ENCODE measurements around the gene P3H4.

DNA sequence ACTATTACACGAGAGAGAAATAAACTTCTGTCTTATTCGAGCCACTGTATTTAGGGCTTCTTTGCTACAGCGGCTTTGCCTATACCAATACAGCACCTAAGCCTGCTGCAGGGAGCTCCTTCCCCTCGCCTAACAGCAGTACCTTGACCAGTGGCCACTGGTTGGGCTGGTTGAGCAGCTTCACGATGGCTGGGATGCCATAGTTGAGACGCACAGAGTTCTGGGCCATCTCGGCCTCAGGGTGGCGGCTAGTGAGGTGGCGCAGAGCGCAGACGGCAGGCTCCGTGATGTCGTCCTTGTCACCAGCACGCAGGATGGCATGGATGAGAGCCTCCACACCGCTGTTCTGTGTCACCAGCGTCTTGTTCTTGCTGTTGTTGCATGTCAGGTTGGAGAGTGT, 48.9 kb downstream of the P3H4 start:
- TF ChIP-seq, protein P1, sequence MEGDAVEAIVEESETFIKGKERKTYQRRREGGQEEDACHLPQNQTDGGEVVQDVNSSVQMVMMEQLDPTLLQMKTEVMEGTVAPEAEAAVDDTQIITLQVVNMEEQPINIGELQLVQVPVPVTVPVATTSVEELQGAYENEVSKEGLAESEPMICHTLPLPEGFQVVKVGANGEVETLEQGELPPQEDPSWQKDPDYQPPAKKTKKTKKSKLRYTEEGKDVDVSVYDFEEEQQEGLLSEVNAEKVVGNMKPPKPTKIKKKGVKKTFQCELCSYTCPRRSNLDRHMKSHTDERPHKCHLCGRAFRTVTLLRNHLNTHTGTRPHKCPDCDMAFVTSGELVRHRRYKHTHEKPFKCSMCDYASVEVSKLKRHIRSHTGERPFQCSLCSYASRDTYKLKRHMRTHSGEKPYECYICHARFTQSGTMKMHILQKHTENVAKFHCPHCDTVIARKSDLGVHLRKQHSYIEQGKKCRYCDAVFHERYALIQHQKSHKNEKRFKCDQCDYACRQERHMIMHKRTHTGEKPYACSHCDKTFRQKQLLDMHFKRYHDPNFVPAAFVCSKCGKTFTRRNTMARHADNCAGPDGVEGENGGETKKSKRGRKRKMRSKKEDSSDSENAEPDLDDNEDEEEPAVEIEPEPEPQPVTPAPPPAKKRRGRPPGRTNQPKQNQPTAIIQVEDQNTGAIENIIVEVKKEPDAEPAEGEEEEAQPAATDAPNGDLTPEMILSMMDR (IDR thresholded peaks at IDR 0.05; ENCODE audit: extremely low read depth in 1 of 2, insufficient read depth in 1 of 2, low read depth in 1 of 2, low read length in 2 of 2), result no peak
- TF ChIP-seq, protein P2, sequence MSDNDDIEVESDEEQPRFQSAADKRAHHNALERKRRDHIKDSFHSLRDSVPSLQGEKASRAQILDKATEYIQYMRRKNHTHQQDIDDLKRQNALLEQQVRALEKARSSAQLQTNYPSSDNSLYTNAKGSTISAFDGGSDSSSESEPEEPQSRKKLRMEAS (IDR thresholded peaks at IDR 0.05; ENCODE audit: insufficient read depth, insufficient read length), result no peak
- TF ChIP-seq FOS (IDR thresholded peaks at IDR 0.05; ENCODE audit: borderline replicate concordance, insufficient read depth, low read length) (no peak), POLR2A (IDR thresholded peaks at IDR 0.05; ENCODE audit: low read depth, low read length) (no peak), JUN (IDR thresholded peaks at IDR 0.05; ENCODE audit: borderline replicate concordance, insufficient read depth, insufficient read length, low read depth) (no peak), POLR2AphosphoS5 (IDR thresholded peaks at IDR 0.05; ENCODE audit: insufficient read depth, low read depth, low read length) (no peak)

All from endothelial cell of umbilical vein (primary cell).